Measurements from ENCODE around the gene TRIM15.
A peak's percentile ranks its signal among the peaks of the same experiment; 100 is the strongest.

Gene TRIM15

GRCh38 chr6:30169658-30170614, 6.6 kb downstream of the TRIM15 start:
- H3K27ac ChIP-seq, result no peak overlapping the region
- H3K36me3 ChIP-seq (replicated peaks), result no peaks in the 10 kb centered on the region
- DNase-seq, result peak; percentile 47
- in situ Hi-C loops (cut with HindIII; ENCODE audit: low pct_ligation_motif_present, low sequenced_read_pairs), result no loop called here
- peaks cover 57% of the 10 kb centered on the region for H3K27me3 ChIP-seq (replicated peaks)
- no peak overlapping the region for H3K4me3 ChIP-seq (ENCODE audit: low read depth, low read length)
- peak; percentile 75 for TF ChIP-seq CTCF (IDR thresholded peaks at IDR 0.05; ENCODE audit: low read depth, low read length, missing control alignments)

DNA sequence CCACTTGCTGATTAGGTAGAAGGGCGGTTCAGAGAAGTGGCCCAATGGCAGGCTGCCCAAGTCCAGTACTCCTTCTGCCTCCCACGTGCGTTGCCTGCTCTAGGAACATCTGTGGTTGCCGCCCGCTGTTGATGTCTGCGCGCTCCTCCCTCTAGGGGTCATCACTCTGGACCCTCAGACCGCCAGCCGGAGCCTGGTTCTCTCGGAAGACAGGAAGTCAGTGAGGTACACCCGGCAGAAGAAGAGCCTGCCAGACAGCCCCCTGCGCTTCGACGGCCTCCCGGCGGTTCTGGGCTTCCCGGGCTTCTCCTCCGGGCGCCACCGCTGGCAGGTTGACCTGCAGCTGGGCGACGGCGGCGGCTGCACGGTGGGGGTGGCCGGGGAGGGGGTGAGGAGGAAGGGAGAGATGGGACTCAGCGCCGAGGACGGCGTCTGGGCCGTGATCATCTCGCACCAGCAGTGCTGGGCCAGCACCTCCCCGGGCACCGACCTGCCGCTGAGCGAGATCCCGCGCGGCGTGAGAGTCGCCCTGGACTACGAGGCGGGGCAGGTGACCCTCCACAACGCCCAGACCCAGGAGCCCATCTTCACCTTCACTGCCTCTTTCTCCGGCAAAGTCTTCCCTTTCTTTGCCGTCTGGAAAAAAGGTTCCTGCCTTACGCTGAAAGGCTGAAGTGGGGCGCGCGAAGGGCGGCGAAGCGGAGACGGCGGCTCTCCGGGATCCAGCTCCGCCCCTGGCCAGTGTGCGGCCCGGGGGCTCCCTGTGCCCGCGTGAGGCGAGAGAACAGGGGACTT, 8.5 kb downstream of the TRIM15 start:
- peak overlapping the region; percentile 15 for H3K4me3 ChIP-seq (ENCODE audit: low read depth, low read length)
- no peak for TF ChIP-seq CTCF (IDR thresholded peaks at IDR 0.05; ENCODE audit: low read depth, low read length, missing control alignments)
- no peak overlapping the region for H3K27ac ChIP-seq
- peaks cover 58% of the 10 kb centered on the region for H3K27me3 ChIP-seq (replicated peaks)
- in situ Hi-C loops (cut with HindIII; ENCODE audit: low pct_ligation_motif_present, low sequenced_read_pairs), result no loop called here
- DNase-seq, result peak; percentile 14
- no peaks in the 10 kb centered on the region for H3K36me3 ChIP-seq (replicated peaks)

- no peak for DNase-seq
- Histone ChIP-seq H3K36me3 (replicated peaks) (no peaks in the 10 kb centered on the region), H3K27me3 (replicated peaks) (peaks cover 55% of the 10 kb centered on the region), H3K27ac (no peak overlapping the region), H3K4me3 (ENCODE audit: low read depth, low read length) (no peak overlapping the region)
- TF ChIP-seq CTCF (IDR thresholded peaks at IDR 0.05; ENCODE audit: low read depth, low read length, missing control alignments), result no peak
- in situ Hi-C loops (cut with HindIII; ENCODE audit: low pct_ligation_motif_present, low sequenced_read_pairs), result no loop called here
Observed at GRCh38 chr6:30172681-30173080, 9.3 kb downstream of the TRIM15 start.

DNA sequence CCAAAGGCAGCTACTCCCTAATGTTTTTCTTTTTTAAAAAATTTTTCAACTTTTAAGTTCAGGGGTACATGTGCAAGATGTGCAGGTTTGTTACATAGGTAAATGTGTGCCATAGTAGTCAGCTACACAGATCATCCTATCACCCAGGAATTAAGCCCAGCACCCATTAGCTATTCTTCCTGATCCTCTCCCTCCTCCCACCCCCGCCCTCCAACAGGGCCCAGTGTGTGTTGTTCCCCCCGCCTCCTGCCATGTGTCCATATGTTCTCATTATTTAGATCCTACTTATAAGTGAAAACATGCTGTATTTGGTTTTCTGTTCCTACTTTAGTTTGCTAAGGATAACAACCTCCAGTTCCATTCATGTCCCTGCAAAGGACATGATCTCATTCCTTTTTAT, 12.4 kb downstream of the TRIM15 start:
- no peak for TF ChIP-seq CTCF (IDR thresholded peaks at IDR 0.05; ENCODE audit: low read depth, low read length, missing control alignments)
- no peak overlapping the region for H3K27ac ChIP-seq
- in situ Hi-C loops (cut with HindIII; ENCODE audit: low pct_ligation_motif_present, low sequenced_read_pairs), result no loop called here
- H3K4me3 ChIP-seq (ENCODE audit: low read depth, low read length), result no peak overlapping the region
- no peak for DNase-seq
- H3K36me3 ChIP-seq (replicated peaks), result no peaks in the 10 kb centered on the region
- H3K27me3 ChIP-seq (replicated peaks), result peaks cover 37% of the 10 kb centered on the region

- Histone ChIP-seq H3K4me3 (ENCODE audit: low read depth, low read length) (no peak overlapping the region), H3K27me3 (replicated peaks) (peaks cover 12% of the 10 kb centered on the region), H3K27ac (no peak overlapping the region), H3K36me3 (replicated peaks) (no peaks in the 10 kb centered on the region)
- TF ChIP-seq CTCF (IDR thresholded peaks at IDR 0.05; ENCODE audit: low read depth, low read length, missing control alignments), result no peak
- in situ Hi-C loops (cut with HindIII; ENCODE audit: low pct_ligation_motif_present, low sequenced_read_pairs), result no loop called here
- no peak for DNase-seq
Observed at GRCh38 chr6:30178837-30179236, 15.5 kb downstream of the TRIM15 start.

All from brain microvascular endothelial cell (primary cell).